ENCODE results near the gene BSDC1. TPM values are rescaled to one million over a fixed set of nuclear protein-coding genes. Genes with fewer than 3 reads are reported as not detected.
A peak's percentile ranks its signal among the peaks of the same experiment; 100 is the strongest.
"Not testable (repeated sequence)": the region's sequence is repeated elsewhere in the genome, so short reads cannot be mapped to it uniquely, and the experiment has no call there.

The BSDC1 gene
- total RNA-seq, 1 experiment from 2014 or later: 54.4 TPM

GRCh38 chr1:32358435-32358834 is 35.8 kb downstream of the BSDC1 start:
- DNase-seq (ENCODE audit: low spot score): no peak

GRCh38 chr1:32357614-32358013 is 36.6 kb downstream of the BSDC1 start:
- no peak for DNase-seq (ENCODE audit: low spot score)

GRCh38 chr1:32356478-32356877 is 37.8 kb downstream of the BSDC1 start:
- no peak for DNase-seq (ENCODE audit: low spot score)

- DNase-seq (ENCODE audit: low spot score): not testable (repeated sequence)
These were observed 38.5 kb downstream of the BSDC1 start for GRCh38 chr1:32355778-32356177.

DNA sequence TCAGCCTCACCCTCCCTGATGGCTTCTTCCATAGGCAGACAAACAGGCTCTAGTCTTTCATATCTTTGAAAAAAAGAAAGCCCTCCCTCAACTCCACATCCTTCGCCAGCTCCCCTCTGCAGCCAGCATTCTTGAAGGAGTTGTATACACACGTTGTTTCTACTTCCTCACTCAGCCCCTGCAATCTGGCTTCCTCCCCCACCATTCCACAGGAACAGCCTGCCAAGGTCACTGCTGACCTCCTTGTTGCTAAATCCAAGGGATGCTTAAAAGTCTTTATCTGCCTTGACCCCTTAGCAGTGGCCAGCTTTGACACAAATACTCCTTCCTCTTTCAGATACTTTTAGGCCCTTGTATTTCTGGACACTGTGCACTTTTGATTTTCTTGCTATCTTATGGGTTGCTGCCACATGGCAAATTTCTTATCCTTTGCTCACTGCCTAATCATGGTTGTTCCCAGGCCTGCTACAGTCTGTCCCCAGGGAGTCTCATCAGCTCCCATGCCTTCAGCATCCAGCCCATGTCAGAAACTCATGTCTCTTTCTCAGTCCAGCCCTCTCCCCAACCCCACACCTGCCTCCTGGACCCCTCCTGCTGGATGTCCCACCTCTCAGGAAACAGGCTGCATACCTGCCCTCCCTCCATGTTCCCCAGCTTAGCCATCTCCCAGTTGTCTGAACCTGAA is 40.2 kb downstream of the BSDC1 start:
- DNase-seq (ENCODE audit: low spot score): no peak

- DNase-seq (ENCODE audit: low spot score): no peak
These were observed 40.8 kb downstream of the BSDC1 start for GRCh38 chr1:32353431-32353830.

DNA sequence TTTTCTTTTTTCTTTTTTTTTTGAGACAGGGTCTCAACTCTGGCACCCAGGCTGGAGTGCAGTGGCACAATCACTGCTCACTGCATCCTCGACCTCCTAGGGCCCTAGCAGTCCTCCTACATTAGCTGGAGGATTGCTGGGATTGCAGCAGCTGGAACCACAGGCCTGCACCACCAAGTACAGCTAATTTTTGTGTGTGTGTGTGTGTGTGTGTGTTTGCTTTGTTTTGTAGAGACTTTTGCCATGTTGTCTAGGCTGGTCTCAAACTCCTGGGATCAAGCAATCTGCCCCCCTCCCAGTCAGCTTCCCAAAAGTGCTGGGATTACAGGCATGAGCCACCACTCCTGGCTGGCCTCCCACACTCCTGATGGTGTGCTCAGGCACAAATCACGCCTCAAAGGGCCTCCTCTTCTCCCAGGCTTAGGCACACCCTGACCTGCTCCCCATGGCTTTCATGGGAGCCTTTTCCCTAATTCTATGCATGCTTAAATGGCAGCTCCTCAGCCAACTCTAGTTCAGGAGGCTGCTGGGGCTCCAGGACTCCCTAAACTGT is 41.3 kb downstream of the BSDC1 start:
- DNase-seq (ENCODE audit: low spot score): no peak

DNA sequence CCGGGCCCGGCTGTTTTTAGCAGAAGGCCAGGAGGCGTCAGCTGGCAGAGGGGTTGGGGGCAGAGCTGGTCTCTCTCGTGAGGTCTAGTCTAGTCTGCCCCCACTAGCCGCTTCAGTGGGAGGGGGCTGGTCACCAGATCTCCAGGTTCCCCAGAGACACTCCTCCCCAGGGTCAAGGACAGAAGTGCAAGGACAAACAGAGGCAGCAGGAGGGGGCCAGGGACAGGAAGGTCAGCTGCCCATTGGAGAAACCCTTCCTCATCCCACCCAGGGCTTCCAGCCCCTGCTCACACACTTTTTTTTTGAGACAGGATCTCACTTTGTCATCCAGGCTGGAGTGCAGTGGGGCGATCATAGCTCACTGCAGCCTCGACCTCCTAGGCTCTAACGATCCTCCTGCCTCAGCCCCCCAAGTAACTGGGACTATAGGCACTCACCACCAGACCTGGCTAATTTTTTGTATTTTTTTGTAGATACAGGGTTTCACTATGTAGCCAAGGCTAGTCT is 41.9 kb downstream of the BSDC1 start:
- no peak for DNase-seq (ENCODE audit: low spot score)

GRCh38 chr1:32351399-32352238 is 42.6 kb downstream of the BSDC1 start:
- peak; percentile 89 for DNase-seq (ENCODE audit: low spot score)

GRCh38 chr1:32350785-32351398 is 43.3 kb downstream of the BSDC1 start:
- DNase-seq (ENCODE audit: low spot score): peak; percentile 76

DNA sequence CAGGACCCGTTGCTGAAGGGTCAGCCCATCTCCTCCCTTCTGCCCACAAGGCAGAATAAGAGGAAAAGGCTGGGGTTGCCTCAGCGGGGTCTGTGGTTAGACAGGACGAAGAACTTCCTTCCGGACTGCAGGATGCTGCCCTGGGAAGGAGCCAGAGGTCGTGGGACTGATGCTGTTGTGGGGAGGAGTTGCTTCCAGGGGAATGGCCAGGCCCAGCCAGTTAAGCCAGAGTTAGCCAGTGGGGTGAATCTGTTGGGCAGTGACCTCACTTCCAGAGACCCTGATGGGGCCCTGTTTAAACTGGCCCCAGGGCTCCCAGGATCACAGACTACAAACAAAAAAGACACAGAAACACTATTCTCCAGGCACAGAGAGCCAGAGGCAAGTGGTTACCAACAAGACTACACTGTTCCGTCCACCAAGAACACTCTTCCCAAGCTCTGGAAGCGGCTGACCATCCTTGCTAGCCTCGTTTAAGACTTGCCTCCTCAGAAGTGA is 45.0 kb downstream of the BSDC1 start:
- no peak for DNase-seq (ENCODE audit: low spot score)

DNA sequence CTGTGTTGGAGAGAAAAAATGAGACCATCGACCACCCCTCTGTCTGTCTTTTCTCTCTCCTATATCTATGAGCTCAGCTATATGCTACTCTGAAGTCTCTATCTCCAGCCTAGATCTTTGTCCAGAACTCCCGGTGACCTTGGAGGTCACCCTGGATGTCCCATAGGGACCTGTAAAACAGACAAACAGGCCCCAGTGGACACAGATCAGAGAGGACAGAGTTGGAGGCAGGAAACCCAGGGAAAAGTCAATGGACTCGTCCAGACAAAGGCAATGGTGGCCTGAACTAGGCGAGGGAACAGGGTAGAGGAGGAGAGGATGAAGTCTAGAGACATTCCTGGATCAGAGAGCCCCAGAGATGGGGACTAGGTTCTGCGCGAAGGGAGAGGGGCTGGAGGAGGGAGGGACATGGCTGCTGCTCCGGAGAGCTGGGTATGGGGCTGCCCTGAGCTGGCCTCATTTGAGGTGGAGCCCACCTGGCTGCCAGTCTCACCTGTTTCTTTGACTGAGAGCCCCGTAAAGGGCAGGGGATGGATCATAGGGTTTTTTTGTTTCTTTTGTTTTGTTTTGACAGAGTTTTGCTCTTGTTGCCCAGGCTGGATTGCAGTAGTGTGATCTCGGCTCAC is 47.6 kb downstream of the BSDC1 start:
- DNase-seq (ENCODE audit: low spot score): no peak

DNA sequence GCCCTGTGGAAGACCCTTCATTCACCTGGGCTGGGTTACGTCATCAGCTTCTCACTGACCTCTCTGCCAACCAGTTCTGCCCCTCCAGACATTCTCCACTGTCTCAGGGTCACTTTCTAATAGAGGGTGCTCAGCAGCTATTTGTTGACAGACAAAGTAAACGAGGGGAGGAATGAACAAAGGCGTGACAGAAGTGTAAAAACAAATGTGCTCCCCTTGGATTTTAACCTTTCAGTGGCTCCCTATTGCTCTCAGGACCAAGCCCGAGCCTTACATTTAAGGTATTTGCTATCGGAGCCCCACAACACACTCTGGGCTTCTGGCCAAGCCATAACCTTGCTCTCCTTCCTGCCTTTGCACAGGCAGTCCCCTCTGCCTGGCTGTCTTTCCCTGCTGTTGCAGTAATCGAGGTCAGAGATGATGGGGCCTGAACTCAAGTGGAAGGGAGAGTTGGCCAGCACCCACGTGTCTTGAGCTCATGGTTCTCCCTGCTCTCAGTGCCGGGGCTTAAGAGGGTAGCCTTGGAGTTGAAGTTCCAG is 48.9 kb downstream of the BSDC1 start:
- no peak for DNase-seq (ENCODE audit: low spot score)

GRCh38 chr1:32342704-32343103 is 51.5 kb downstream of the BSDC1 start:
- no peak for DNase-seq (ENCODE audit: low spot score)

DNA sequence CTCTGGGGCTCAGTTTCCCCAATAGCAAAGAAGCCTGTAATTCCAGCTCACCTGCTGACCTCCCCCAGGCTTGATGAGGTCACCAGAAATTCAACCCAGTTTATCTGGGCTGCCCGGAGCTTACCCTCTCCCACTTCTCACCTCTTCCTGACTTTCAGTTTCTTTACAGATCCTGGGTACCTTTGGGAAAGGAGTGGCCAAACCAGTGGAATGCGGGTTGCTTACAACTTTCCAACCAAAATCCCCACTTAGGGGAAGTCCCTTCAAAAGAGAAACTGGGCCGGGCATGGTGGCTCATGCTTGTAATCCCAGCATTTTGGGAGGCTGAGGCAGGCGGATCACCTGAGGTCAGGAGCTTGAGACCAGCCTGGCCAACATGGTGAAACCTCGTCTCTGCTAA is 52.3 kb downstream of the BSDC1 start:
- DNase-seq (ENCODE audit: low spot score): no peak

GRCh38 chr1:32341186-32341757 is 53.0 kb downstream of the BSDC1 start:
- DNase-seq (ENCODE audit: low spot score): no peak

GRCh38 chr1:32339363-32339978 is 54.8 kb downstream of the BSDC1 start:
- DNase-seq (ENCODE audit: low spot score): no peak

DNA sequence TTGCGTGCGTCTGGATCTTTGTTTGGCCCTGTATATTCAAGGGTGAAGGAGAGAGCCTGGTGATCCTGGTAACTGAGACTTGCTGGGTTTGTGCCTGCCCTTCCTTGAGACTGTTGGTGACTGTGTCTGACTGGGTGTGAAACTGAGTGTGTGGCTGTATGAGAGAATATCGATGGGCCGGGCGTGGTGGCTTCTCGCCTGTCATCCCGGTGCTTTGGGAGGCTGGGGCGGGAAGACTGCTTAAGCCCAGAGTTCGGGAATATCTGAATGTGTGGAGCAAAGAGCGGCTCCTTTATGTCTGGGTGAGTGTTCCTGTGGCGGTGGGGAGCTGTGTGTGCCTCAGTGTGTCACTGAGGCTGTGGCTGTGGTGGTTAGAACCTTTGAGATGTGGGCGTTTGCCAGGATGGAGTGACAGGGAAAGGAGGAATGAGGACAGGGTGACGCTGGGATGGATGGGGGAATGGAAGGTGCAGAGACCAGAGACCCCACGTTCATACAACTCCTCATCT is 55.5 kb downstream of the BSDC1 start:
- no peak for DNase-seq (ENCODE audit: low spot score)

- peak; percentile 75 for DNase-seq (ENCODE audit: low spot score)
These were observed 56.2 kb downstream of the BSDC1 start for GRCh38 chr1:32337855-32338636.

Data from HT-29 (cell line).